Activated CD8-positive, alpha-beta memory T cell treated with anti-CD3 and anti-CD28 coated beads for 1 hour (primary cell): Measurements from ENCODE around the gene STAU1.
"Not testable (repeated sequence)": the region's sequence is repeated elsewhere in the genome, so short reads cannot be mapped to it uniquely, and the experiment has no call there.

ENCODE experiments used
- DNase-seq, 2 donors: peaks; one replicate each; pipeline ENCODE4 v3.0.0-alpha.2; 2020; ENCODE audit warnings: low read depth in 1 of 2; ENCODE audit errors: extremely low read depth in 1 of 2

Gene STAU1

GRCh38 chr20:49207076-49207475, 18.9 kb upstream of the STAU1 start:
- no peak for DNase-seq

GRCh38 chr20:49203746-49204145, 15.6 kb upstream of the STAU1 start:
- no peak for DNase-seq

- no peak for DNase-seq
These were observed 14.9 kb upstream of the STAU1 start for GRCh38 chr20:49203011-49203410.

GRCh38 chr20:49199729-49200293, 11.7 kb upstream of the STAU1 start:
- DNase-seq: no peak

GRCh38 chr20:49192944-49193518, 4.9 kb upstream of the STAU1 start:
- not testable (repeated sequence) for DNase-seq

GRCh38 chr20:49187330-49187850, 744 bp downstream of the STAU1 start:
- peak in 1 of 2 donors; percentile 3 for DNase-seq

GRCh38 chr20:49186535-49187329, 1.4 kb downstream of the STAU1 start:
- peak; percentile 32 to 41 for DNase-seq

GRCh38 chr20:49185071-49185761, 2.9 kb downstream of the STAU1 start:
- no peak for DNase-seq

GRCh38 chr20:49184691-49185070, 3.5 kb downstream of the STAU1 start:
- DNase-seq: no peak

- DNase-seq: not testable (repeated sequence)
These were observed 4.0 kb downstream of the STAU1 start for GRCh38 chr20:49184084-49184501.

GRCh38 chr20:49183444-49183843, 4.7 kb downstream of the STAU1 start:
- no peak for DNase-seq

- DNase-seq: no peak
These were observed 6.8 kb downstream of the STAU1 start for GRCh38 chr20:49181265-49181877.

- no peak for DNase-seq
These were observed 8.5 kb downstream of the STAU1 start for GRCh38 chr20:49179368-49180277.

GRCh38 chr20:49174183-49174582, 14.0 kb downstream of the STAU1 start:
- no peak for DNase-seq

- no peak for DNase-seq
These were observed 15.7 kb downstream of the STAU1 start for GRCh38 chr20:49172413-49172812.

GRCh38 chr20:49171909-49172308, 16.2 kb downstream of the STAU1 start:
- no peak for DNase-seq

GRCh38 chr20:49170714-49171113, 17.4 kb downstream of the STAU1 start:
- no peak for DNase-seq

GRCh38 chr20:49169547-49169946, 18.6 kb downstream of the STAU1 start:
- no peak for DNase-seq

GRCh38 chr20:49168864-49169263, 19.3 kb downstream of the STAU1 start:
- DNase-seq: not testable (repeated sequence)
